ENCODE results near the gene WFDC2.

The WFDC2 gene

DNA sequence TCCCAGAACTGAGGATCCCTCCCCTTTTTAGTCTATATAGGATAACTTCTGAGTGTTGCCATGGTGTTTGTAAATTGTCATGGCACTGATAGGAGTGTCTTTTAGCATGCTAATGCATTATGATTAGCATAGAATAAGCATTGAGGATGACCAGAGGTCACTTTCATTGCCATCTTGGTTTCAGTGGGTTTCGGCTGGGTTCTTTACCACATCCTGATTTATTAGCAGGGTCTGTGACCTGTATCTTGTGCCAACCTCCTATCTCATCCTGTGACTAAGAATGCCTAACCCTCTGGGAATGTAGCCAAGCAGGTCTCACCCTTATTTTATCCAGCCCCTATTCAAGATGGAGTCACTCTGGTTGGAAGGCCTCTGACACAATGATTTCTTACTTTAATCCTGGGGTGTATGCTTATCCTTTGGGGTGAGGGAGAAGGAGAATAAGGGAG is 19.6 kb downstream of the WFDC2 start:
- in situ Hi-C loops (cut with HindIII; ENCODE audit: low sequenced_read_pairs), result loop anchor here (25.0 kb wide), 1 partner anchor 98 kb away; the partner anchor contains the start of gene WFDC8

DNA sequence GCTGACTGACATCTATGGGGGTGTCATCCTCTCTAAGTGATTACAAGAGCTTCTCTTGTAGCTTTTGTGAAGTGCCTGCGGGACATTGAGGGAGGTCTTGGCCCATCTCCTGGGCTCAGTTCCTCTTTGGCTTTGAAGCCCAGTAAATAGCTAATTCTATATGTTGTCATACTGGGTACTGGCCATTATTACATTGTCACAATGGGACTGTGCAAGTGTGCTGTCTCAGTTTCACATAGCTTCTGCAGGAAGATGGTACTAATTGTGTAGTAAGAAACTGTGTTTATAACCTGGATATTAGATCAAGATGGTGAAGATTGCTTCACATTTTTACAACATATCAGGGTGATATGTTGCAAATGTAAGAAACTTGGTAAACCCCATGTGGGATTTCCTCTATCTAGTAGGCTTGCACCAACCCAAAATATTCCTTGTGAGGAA is 26.0 kb downstream of the WFDC2 start:
- in situ Hi-C loops (cut with HindIII; ENCODE audit: low sequenced_read_pairs), result loop anchor here (10.0 to 25.0 kb wide), 2 partner anchors 92 to 181 kb away; partner anchors contain the start of gene WFDC8

DNA sequence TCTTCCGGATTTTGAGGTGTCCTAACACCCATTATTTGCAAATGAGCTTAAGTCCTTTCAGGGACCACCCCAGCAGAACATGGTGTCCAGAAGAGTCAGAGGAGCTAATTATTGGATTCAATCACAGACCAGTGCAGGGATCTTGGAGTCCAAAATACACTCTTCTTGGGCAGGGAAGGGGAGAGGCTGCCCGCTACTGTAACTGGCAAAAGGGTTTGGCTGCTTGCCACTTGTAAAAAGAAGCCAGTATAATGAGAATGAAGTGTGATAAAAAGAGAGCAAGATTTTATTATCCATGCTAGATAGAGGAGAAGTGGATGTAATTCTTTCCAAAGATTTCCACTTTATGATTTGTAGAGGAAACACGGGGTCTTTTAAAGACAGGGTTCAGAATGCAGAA is 26.6 kb downstream of the WFDC2 start:
- in situ Hi-C loops (cut with HindIII; ENCODE audit: low sequenced_read_pairs), result loop anchor here (10.0 to 25.0 kb wide), 2 partner anchors 91 to 181 kb away; partner anchors contain the start of gene WFDC8

- in situ Hi-C loops (cut with HindIII; ENCODE audit: low sequenced_read_pairs), result loop anchor here (10.0 to 25.0 kb wide), 2 partner anchors 89 to 183 kb away; partner anchors contain the start of gene WFDC8
These were observed 28.5 kb downstream of the WFDC2 start for GRCh38 chr20:45497971-45498494.

GRCh38 chr20:45500022-45500421 is 30.5 kb downstream of the WFDC2 start:
- in situ Hi-C loops (cut with HindIII; ENCODE audit: low sequenced_read_pairs), result no loop called here

- in situ Hi-C loops (cut with HindIII; ENCODE audit: low sequenced_read_pairs), result no loop called here
These were observed 32.0 kb downstream of the WFDC2 start for GRCh38 chr20:45501600-45501999.

DNA sequence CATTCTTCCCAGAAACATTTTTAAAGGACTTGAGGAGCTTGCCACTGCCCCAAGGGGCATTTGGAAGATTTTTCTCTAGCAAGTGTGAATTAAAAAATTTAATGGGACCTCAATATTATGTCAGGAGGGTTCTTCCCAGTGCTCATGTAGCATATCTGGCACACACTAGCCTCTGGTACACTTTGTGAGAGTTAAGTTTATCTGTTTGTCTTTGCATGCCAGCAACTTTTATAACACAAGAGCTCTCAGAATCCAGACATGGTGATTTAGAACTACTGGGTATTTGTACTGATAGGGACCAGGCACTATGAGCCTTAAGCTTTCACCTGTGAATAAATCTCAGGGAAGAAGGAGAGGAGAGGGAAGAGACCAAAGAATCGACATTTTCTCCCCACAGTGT is 33.0 kb downstream of the WFDC2 start:
- in situ Hi-C loops (cut with HindIII; ENCODE audit: low sequenced_read_pairs), result no loop called here

- in situ Hi-C loops (cut with HindIII; ENCODE audit: low sequenced_read_pairs), result no loop called here
These were observed 33.9 kb downstream of the WFDC2 start for GRCh38 chr20:45503403-45503802.

GRCh38 chr20:45506398-45506797 is 36.8 kb downstream of the WFDC2 start:
- in situ Hi-C loops (cut with HindIII; ENCODE audit: low sequenced_read_pairs), result no loop called here

DNA sequence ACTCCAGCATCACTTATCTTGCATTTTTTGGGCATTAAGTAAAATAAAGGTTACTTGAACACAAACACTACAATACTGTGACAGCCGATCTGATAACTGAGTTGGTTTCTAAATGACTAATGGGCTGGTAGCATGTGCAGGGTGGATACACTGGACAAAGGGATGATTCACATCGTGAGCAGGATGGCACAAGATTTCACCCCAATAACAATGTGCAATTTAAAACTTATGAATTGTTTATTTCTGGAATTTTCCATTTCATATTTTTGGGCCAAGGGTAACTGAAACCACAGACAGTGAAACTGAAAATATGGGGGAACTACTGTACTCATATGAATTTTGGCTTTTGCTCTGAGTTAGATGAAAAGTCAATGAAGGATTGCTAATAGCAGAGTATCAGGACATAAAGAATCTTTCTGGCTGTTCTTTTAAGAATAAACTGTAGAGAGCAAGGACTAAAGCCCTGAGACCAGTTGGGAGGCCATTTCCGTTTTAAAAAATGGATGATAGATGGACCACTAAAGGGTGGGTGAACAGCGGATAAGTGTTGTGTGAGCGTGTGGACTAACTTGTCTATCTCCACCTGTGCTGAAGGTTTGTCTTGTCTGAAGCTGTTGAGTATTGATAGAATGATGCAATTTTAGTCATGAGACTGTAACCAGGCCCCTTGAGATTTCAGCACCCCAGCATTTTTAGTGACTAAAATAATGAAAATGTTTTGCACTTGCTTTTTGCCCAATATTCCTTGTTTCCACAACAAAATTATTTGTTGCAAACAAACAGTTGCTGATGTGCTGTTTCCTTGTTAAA is 37.7 kb downstream of the WFDC2 start:
- in situ Hi-C loops (cut with HindIII; ENCODE audit: low sequenced_read_pairs), result no loop called here

- in situ Hi-C loops (cut with HindIII; ENCODE audit: low sequenced_read_pairs), result no loop called here
These were observed 38.7 kb downstream of the WFDC2 start for GRCh38 chr20:45508068-45508886.

DNA sequence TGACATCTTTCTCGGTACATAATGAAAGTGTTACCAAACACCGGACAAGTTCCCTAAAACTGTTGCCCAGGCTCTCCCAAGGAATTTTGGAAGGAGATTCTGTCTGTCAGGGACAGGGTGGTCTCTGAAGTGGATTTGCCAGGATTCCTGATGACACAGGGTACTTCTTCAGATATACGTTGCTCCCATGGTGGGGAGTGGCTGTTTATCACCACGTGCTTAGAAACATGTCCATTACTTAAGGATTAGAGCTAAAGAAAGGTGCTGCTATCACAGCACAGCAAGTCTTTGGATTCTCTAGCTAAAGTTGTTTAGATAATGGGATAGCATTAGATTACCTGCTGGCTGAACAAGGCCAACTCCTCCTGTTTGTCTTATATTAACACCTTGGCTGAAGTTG is 39.5 kb downstream of the WFDC2 start:
- in situ Hi-C loops (cut with HindIII; ENCODE audit: low sequenced_read_pairs), result no loop called here

DNA sequence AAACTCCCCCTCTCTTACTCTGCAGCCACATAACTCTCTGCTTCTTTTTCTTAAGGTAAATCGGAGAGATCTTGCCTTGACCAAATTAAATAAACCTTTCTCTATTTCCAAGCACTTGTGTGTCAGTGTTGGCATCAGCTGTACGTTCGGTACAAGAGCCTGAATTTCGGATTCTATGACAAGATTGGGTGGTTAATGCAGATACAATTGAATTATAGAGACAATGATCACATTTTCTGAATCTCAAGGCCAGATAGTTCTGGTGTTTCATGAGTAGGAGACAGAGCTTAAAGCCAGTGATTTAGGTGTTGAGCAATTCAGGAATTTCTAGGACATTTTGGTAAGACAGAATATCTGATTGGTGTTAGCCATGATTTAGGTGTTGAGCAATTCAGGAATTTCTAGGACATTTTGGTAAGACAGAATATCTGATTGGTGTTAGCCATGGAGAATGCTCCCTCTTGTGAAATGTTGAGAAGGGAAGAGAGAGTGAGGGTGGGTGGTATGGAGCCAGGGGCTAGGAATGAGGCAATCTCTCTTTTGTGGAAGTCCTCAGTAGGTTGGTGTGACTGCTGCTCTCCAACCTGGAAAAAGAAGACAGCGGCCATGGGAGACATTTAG is 40.8 kb downstream of the WFDC2 start:
- in situ Hi-C loops (cut with HindIII; ENCODE audit: low sequenced_read_pairs), result no loop called here

DNA sequence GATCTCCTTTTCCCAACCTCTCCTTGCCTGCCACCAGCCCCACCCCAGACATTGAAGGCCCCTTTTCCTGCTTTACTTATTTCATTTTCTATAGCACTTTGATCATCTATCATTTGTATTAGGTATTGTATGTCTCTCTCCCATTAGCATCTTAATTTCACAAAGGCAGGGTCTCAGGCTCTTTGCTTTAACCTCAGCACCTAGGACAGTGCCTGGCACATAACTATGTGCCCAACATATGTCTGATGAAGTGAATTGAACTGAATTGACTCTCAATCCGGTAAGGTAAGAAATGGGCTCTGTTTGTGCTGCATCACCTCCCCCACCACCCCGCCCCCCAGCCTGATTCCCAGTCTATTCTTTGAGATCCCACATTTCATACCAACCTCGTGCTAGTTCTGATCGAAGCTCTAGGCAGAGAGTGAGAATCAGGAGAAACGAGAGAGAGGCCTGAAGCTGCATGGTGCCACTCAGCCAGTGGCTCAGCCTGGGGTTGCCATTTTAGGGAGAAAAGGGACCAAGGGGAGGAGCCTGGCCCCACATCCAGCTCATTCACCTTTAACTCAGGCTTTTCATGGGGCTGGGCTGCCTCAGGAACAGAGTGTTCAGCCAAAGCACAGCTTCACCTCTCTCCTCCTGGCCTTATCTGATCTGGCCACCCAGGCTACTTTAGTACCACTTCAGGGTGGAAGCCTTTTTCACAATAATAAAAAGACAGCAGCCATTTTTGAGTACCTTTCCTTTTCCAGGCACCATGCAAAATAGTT is 45.8 kb downstream of the WFDC2 start, which contains the start of gene SPINT3:
SPINT3 (minus strand) TSS at position 476 of the 767 bp plus-strand sequence; CDS start at position 462, 14 bp downstream.
- in situ Hi-C loops (cut with HindIII; ENCODE audit: low sequenced_read_pairs), result no loop called here

- in situ Hi-C loops (cut with HindIII; ENCODE audit: low sequenced_read_pairs), result no loop called here
These were observed 48.7 kb downstream of the WFDC2 start for GRCh38 chr20:45518282-45518681.

DNA sequence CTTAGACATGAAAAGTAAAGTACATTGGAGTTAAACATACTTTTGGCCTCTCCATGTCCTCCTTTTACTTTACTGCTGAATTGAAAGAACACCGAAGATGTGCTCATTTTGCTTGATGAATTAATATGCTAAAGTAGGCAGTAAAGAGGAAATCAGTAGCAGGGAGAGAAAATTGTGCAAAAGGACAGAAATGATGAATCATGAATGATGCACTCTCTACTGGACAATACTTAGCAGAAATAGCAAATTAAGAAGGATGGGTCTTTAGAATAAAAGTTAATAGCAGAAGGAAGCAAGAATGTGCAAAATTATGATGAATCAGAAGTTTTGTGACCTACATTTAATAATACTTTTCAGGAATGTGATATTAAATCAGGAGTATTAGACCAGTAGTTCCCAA is 54.3 kb downstream of the WFDC2 start:
- in situ Hi-C loops (cut with HindIII; ENCODE audit: low sequenced_read_pairs), result no loop called here

- in situ Hi-C loops (cut with HindIII; ENCODE audit: low sequenced_read_pairs), result no loop called here
These were observed 57.7 kb downstream of the WFDC2 start for GRCh38 chr20:45527294-45527693.

Measured in DLD1 (cell line).